ENCODE results near the gene GGTA1.
"Not testable (repeated sequence)": the region's sequence is repeated elsewhere in the genome, so short reads cannot be mapped to it uniquely, and the experiment has no call there.

GGTA1 gene

DNA sequence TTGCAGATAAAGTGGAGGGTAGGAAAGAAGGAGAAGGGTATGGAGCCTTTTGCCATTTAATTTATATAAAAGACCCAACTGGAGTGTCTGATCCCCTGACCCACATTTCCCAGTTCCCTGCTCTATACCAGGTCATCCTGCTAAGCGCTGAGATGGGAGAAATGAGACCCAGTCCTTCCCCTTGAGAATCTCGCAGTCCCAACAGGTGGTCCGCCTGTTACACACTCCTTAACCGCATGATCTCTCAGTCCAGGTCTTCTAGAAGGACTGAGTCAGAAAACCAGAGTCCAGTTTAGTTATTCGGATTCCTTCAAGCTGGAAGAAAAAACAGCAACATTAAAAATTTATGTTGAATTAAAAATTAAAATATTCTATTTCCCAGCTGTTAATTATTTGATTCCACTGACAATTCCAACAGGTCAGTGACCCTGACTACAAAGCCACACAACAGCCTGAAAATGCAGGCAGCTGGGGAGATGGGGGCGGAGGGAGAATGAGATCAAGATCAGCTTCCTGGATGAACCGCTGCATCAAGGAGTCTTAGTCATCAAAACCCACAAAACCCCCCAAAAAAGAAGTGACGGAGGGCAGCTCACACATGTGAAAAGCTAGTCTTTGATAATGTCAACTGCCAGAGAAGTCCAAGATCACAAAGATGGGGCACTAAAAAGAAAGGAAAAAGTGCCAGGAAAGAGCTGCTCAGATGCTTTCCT is 44.0 kb downstream of the GGTA1 start:
- DNase-seq: peak; percentile 58

DNA sequence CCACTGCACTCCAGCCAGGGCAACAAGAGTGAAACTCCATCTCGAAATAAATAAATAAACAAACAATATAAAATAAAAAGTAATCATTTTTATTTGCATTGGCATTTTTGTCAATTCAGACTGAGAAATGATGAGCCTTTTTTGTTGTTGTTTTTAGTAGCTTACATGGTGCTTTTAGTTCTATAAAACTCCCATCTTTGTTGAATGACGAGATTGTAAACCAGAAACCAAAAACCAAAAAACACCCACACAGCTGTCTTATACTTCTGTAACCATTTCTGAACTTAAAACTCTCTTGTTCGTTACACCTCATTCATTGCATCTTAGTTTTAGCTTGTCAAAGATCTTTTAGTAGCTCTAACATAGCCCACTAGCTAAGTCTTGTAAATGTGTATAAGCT is 44.7 kb downstream of the GGTA1 start:
- no peak for DNase-seq

DNA sequence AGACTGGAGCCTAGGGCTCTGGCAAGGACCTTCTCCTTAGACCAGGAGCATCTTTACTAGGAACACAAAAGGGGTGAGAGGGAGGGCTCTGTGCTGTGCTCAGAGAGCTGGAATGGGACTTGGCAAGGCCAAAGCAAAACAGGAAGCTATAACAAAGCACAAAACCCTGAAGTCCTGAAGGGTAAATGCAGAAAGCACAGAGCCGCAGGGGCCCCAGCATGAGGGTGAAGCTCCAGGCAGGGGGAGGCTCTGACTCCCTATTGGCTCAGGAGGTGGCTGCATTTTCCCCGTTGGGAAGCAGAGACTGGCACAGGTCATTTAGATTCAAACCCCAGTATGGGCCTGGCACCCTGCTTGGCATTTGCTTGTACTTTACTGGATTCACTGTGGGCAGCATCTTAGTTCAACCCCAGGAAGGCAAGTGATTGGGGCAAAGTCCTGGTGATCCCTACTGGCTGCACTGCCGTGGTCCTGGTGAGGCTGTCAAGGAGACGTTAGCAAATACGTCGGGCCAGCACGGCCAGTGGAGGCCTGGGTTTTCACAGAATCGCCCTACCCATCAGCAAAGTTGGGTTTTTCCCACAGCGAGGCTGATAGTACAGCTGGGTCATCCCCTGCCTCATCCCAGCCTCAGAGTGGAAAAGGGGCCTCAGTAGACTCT is 46.3 kb downstream of the GGTA1 start:
- no peak for DNase-seq

GRCh38 chr9:121452085-121452484 is 47.6 kb downstream of the GGTA1 start:
- no peak for DNase-seq

GRCh38 chr9:121451586-121451985 is 48.1 kb downstream of the GGTA1 start:
- DNase-seq: no peak

DNA sequence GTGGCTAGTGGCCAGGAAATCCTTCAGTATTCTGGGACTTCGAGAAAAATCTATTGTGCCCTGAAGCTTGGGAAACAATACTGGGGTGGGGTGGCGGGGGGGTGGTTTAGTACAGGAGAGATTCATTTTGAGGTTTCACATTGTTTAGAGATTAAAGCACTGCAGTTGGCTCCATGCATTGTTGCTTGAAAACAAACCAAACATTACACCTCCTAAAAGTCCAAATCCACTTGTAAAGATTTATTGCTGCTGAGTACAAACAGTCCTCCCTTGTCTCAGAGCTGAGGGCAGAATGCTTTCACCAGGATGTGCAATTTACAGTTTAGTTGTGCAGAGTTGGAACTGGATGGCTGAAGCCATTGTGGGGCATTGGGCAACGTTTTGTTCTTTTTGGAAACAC is 49.4 kb downstream of the GGTA1 start:
- DNase-seq: no peak

- no peak for DNase-seq
These were observed 49.9 kb downstream of the GGTA1 start for GRCh38 chr9:121449786-121450185.

- peak; percentile 34 for DNase-seq
These were observed 52.3 kb downstream of the GGTA1 start for GRCh38 chr9:121447321-121447834.

GRCh38 chr9:121445986-121446385 is 53.7 kb downstream of the GGTA1 start:
- DNase-seq: no peak

GRCh38 chr9:121443981-121444380 is 55.7 kb downstream of the GGTA1 start:
- peak; percentile 25 for DNase-seq

DNA sequence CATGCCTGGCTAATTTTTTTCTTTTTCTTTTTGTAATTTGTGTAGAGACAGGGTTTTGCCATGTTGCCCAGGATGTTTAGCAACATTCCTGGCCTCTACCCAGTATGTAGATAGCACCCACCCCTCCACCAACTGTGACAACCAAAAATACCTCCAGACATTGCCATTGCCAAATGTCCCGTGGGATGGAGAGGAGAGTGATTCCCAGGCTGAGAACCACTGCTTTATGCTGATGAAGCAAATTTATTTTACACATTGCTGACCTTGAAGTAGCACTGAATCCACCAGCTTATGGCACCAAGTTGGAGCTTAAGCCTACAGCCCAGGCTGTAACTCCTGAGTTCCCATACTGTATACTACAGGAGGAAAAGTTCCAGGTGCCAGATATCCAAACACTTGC is 58.5 kb downstream of the GGTA1 start:
- DNase-seq: no peak

- DNase-seq: no peak
These were observed 59.7 kb downstream of the GGTA1 start for GRCh38 chr9:121439711-121440664.

DNA sequence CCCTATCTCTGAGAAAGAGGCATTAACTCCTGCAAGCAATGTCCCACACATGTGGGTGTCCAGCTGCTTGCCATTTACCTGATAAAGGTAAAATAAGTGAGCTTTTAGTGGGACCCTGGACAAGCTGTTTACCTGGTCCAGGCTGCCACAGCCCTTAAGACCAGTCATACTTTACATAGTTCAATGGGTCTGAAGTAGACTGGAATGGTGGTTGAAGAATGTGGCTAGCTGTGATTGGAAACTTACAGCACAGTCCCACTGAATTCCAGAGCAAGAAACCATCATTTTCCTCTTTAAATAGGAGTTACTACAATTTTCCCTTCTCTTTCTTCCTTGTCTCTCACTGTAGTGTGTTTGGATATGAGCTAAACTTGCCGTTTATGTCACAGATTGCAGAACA is 60.6 kb downstream of the GGTA1 start:
- no peak for DNase-seq

GRCh38 chr9:121437891-121438290 is 61.8 kb downstream of the GGTA1 start:
- no peak for DNase-seq

DNA sequence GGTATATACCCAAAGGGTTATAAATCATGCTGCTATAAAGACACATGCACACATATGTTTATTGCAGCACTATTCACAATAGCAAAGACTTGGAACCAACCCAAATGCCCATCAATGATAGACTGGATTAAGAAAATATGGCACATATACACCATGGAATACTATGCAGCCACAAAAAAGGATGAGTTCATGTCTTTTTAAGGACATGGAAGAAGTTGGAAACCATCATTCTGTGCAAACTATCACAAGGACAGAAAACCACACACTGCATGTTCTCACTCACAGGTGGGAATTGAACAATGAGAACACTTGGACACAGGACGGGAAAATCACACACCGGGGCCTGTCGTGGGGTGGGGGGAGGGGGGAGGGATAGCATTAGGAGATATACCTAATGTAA is 62.6 kb downstream of the GGTA1 start:
- not testable (repeated sequence) for DNase-seq

- DNase-seq: no peak
These were observed 64.7 kb downstream of the GGTA1 start for GRCh38 chr9:121434969-121435368.

GRCh38 chr9:121427899-121428298 is 71.7 kb downstream of the GGTA1 start:
- DNase-seq: no peak

DNA sequence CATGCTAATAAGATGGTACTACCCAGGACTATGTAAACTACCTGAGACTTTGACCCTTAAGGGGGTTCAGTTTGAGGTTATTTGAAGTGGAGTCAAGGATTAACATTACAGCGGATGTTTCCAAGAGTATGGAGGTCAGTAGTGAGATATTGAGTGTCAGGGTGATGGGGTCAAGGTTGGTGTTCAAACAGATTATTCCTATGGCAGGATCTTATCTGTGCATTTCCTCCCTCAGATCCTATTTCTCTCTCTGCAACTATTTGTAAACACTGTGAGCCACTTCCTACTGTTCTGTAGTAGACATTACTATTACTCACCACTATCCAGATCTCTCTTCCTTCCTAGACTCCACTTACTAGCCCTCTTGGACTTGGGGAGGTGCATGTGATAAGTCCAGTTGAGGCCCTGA is 75.6 kb downstream of the GGTA1 start:
- DNase-seq: no peak

DNA sequence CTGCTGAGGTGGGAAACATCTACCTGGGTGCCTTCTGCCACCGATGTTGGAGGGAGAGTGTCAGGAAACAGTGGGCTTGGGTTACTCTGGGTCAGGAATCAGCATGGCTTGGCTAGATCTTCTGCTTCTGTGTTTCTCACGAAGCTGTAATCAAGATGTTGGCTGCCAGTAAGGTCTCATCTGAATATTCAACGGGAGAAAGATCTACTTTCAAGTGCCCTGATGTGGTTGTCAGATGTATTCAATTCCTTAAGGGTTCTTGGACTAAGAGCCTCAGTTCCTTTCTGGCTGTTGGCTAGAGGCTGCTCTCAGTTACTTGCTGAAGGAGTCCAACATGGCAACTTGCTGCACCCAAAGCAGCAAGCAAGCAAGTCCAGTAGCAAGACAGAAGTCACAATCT is 87.7 kb downstream of the GGTA1 start:
- no peak for DNase-seq

GRCh38 chr9:121405899-121406298 is 93.7 kb downstream of the GGTA1 start:
- DNase-seq: no peak
